HCT116 (cell line): ENCODE results near the gene ETV7. TPM values are rescaled to one million over a fixed set of nuclear protein-coding genes. Genes with fewer than 3 reads are reported as not detected.

Experiments
- ATAC-seq: fragments of 200-7000 bp; cut with Tn5 transposase; 2 replicates; pipeline ENCODE4 v1.9.1; 2020; ENCODE audit warnings: mild to moderate bottlenecking, moderate library complexity
- BruUV-seq: library from RNA; stranded (reverse); fragments of 400-500 nt; replicated peaks from 2 replicates; lab custom pipeline; 2021; lab: Mats Ljungman, UMichigan
- CTCF ChIA-PET: fragments of 300-600 bp; sonication (Branson Sonifier 250); formaldehyde crosslinking; loops from one replicate; lab custom pipeline; 2021; ENCODE audit warnings: antibody characterized with exemption; lab: Charles Lee
- POLR2A ChIA-PET: fragments of 300-600, 350-600 bp; sonication (Branson Sonifier 250); formaldehyde crosslinking; loops from one replicate; lab custom pipeline; 2021; ENCODE audit warnings: antibody characterized with exemption; lab: Charles Lee
- RAD21 ChIA-PET, 2 experiments: fragments of 300-600 bp; sonication (Branson Sonifier 250); formaldehyde crosslinking; loops; one replicate each; lab custom pipeline; 2023; ENCODE audit warnings: low total read pairs in 2 of 2; ENCODE audit not compliant: uncharacterized antibody in 2 of 2, unreplicated experiment in 2 of 2, low non-redundant PET in 1 of 2; lab: Charles Lee
- DNase-seq: peaks from one replicate; pipeline ENCODE4 v3.0.0-alpha.2; 2010; ENCODE audit warnings: low read depth, low spot score
- H2AFZ ChIP-seq: fragments of 200-600 bp; shearing (Covaris generic), sonication (generic); 2 replicates; pipeline ENCODE4 v1.6.1; 2017; ENCODE audit warnings: low read depth, mixed run types, mixed read lengths, antibody characterized with exemption, low read length; ENCODE audit not compliant: poor library complexity, severe bottlenecking
- H3K27ac ChIP-seq: 2 replicates; pipeline ENCODE4 v1.5.1; 2012; ENCODE audit warnings: low read depth, low read length
- H3K27me3 ChIP-seq: fragments of 200-600 bp; sonication (generic); 2 replicates; pipeline ENCODE4 v1.6.1; 2016; ENCODE audit warnings: mixed run types, low read length, mixed read lengths; ENCODE audit not compliant: insufficient read depth
- H3K36me3 ChIP-seq, 2 experiments: fragments of 200-500 bp in 1 of 2; fragments of 200-600 bp in 1 of 2; sonication (Bioruptor generic) in 1 of 2; sonication (generic) in 1 of 2; 2 replicates each; pipeline versions ENCODE4 v1.5.1 to v1.6.1; 2014 to 2016; ENCODE audit warnings: low read length in 2 of 2, inconsistent platforms in 1 of 2, mixed read lengths in 1 of 2, mixed run types in 1 of 2; ENCODE audit not compliant: insufficient read depth in 2 of 2, control insufficient read depth in 1 of 2
- H3K4me1 ChIP-seq, 2 experiments: fragments of 200-600 bp in 1 of 2; sonication (generic) in 1 of 2; 2 replicates each; pipeline versions ENCODE4 v1.5.1 to v1.6.1; 2012 to 2017; ENCODE audit warnings: low read length in 2 of 2, inconsistent platforms in 1 of 2, mild to moderate bottlenecking in 1 of 2, mixed read lengths in 1 of 2, mixed run types in 1 of 2, moderate library complexity in 1 of 2; ENCODE audit not compliant: insufficient read depth in 2 of 2, control insufficient read depth in 1 of 2
- H3K4me2 ChIP-seq: fragments of 200-600 bp; sonication (generic); 2 replicates; pipeline ENCODE4 v1.6.1; 2017; ENCODE audit warnings: mixed run types, low read length, mixed read lengths
- H3K4me3 ChIP-seq, 2 experiments: fragments of 200-600 bp in 1 of 2; sonication (generic) in 1 of 2; replicated peaks in 1 of 2; 2 replicates each; pipeline ENCODE4 v1.5.1; 2011 to 2016; ENCODE audit warnings: low read length in 2 of 2, control low read depth in 1 of 2, low read depth in 1 of 2, mild to moderate bottlenecking in 1 of 2, mixed read lengths in 1 of 2, mixed run types in 1 of 2
- H3K79me2 ChIP-seq: fragments of 200-600 bp; sonication (generic); 2 replicates; pipeline ENCODE4 v1.6.1; 2017; ENCODE audit warnings: mild to moderate bottlenecking, mixed run types, low read length, moderate library complexity, mixed read lengths; ENCODE audit not compliant: insufficient read depth
- H3K9ac ChIP-seq: fragments of 200-600 bp; sonication (generic); 2 replicates; pipeline ENCODE4 v1.6.1; 2016; ENCODE audit warnings: low read length, mixed read lengths
- H3K9me2 ChIP-seq: fragments of 200-600 bp; sonication (generic), shearing (Covaris generic); 2 replicates; pipeline ENCODE4 v1.6.1; 2017; ENCODE audit warnings: mixed run types, mild to moderate bottlenecking, moderate library complexity; ENCODE audit not compliant: insufficient read depth
- H3K9me3 ChIP-seq, 2 experiments: fragments of 200-500 bp in 1 of 2; fragments of 200-600 bp in 1 of 2; sonication (Bioruptor generic) in 1 of 2; sonication (generic) in 1 of 2; 2 replicates each; pipeline ENCODE4 v1.6.1; 2014 to 2017; ENCODE audit warnings: low read length in 2 of 2, mixed read lengths in 2 of 2, inconsistent platforms in 1 of 2, low read depth in 1 of 2, mild to moderate bottlenecking in 1 of 2, mixed run types in 1 of 2, moderate library complexity in 1 of 2; ENCODE audit not compliant: control insufficient read depth in 1 of 2, insufficient read depth in 1 of 2
- H4K20me1 ChIP-seq: fragments of 200-600 bp; sonication (generic), shearing (Covaris generic); 2 replicates; pipeline ENCODE4 v1.6.1; 2017; ENCODE audit warnings: mixed run types, mild to moderate bottlenecking, moderate library complexity; ENCODE audit not compliant: insufficient read depth
- CEBPB ChIP-seq: IDR thresholded peaks from 2 replicates; pipeline ENCODE4 v1.6.1; 2012; ENCODE audit warnings: low read depth
- EGR1 ChIP-seq: IDR thresholded peaks from 2 replicates; pipeline ENCODE4 v1.6.1; 2012; ENCODE audit warnings: low read depth
- ELF1 ChIP-seq: IDR thresholded peaks from 2 replicates; pipeline ENCODE4 v1.6.1; 2012; ENCODE audit warnings: low read depth, borderline replicate concordance
- EZH2 ChIP-seq: fragments of 200-600 bp; sonication (generic); IDR thresholded peaks from 2 replicates; pipeline ENCODE4 v1.6.1; 2017; ENCODE audit warnings: antibody characterized with exemption, mixed run types
- JUND ChIP-seq: IDR thresholded peaks from 2 replicates; pipeline ENCODE4 v1.6.1; 2012
- MAX ChIP-seq: IDR thresholded peaks from 2 replicates; pipeline ENCODE4 v1.6.1; 2012
- POLR2A ChIP-seq: IDR thresholded peaks from 2 replicates; pipeline ENCODE4 v1.7.0; 2011; ENCODE audit warnings: borderline replicate concordance; ENCODE audit not compliant: insufficient read depth, insufficient read length; ENCODE audit errors: extremely low read depth
- POLR2AphosphoS5 ChIP-seq: IDR thresholded peaks from 2 replicates; pipeline ENCODE4 v1.6.1; 2011; ENCODE audit warnings: mild to moderate bottlenecking, low read depth, low read length, moderate library complexity
- RAD21 ChIP-seq: IDR thresholded peaks from 2 replicates; pipeline ENCODE4 v1.6.1; 2012; ENCODE audit warnings: low read depth, mild to moderate bottlenecking
- SIN3A ChIP-seq: IDR thresholded peaks from 2 replicates; pipeline ENCODE4 v1.6.1; 2012; ENCODE audit warnings: low read depth
- SP1 ChIP-seq: IDR thresholded peaks from 2 replicates; pipeline ENCODE4 v1.6.1; 2012; ENCODE audit warnings: low read depth
- SRF ChIP-seq: IDR thresholded peaks from 2 replicates; pipeline ENCODE4 v1.6.1; 2012; ENCODE audit warnings: low read depth
- TCF7L2 ChIP-seq: IDR thresholded peaks from 2 replicates; pipeline ENCODE4 v1.7.0; 2011; ENCODE audit warnings: borderline replicate concordance, inconsistent platforms; ENCODE audit not compliant: insufficient read depth, insufficient read length; ENCODE audit errors: extremely low read depth
- ZBTB33 ChIP-seq: IDR thresholded peaks from 2 replicates; pipeline ENCODE4 v1.6.1; 2011; ENCODE audit warnings: mild to moderate bottlenecking, low read length, moderate library complexity; ENCODE audit not compliant: insufficient replicate concordance; ENCODE audit errors: extremely low read depth
- ZFX ChIP-seq: fragments of 450-650 bp; IDR thresholded peaks from 2 replicates; pipeline ENCODE4 v1.6.1; 2017
- ZNF274 ChIP-seq: fragments of 200-500 bp; sonication (Bioruptor generic); IDR thresholded peaks from 2 replicates; pipeline ENCODE4 v1.6.1; 2014; ENCODE audit warnings: mild to moderate bottlenecking, low read depth, low read length, inconsistent platforms
- intact Hi-C: fragments of 100-400 bp; cut with micrococcal nuclease; formaldehyde crosslinking; loops from 2 replicates; pipeline ENCODE4 v1.10.0; 2022
- total RNA-seq: library from RNA; stranded (reverse); gene quantifications from one replicate; pipeline ENCODE4 v1.2.1, GENCODE V29; 2021; ENCODE audit not compliant: unreplicated experiment
- TF ChIP-seq, protein P1 (sequence below): IDR thresholded peaks from 2 replicates; pipeline ENCODE4 v1.6.1; 2012

Gene ETV7
- total RNA-seq, 1 experiment from 2014 or later, result 1.0 TPM

- Histone ChIP-seq H3K4me1 (no peaks in the 10 kb centered on the region), H3K27ac (no peak overlapping the region), H3K9me2 (no peaks in the 10 kb centered on the region), H3K27me3 (0 out of 2 replicates have a peak, but pooled peaks cover 6% of the 10 kb centered on the region), H3K4me2 (no peak overlapping the region), H3K4me3 (no peak overlapping the region), H4K20me1 (no peaks in the 10 kb centered on the region), H3K9me3 (no peaks in the 10 kb centered on the region), H3K79me2 (no peaks in the 10 kb centered on the region), H2AFZ (no peak overlapping the region), H3K36me3 (no peaks in the 10 kb centered on the region), H3K9ac (no peak overlapping the region)
- no peak for TF ChIP-seq EGR1
- no peak for TF ChIP-seq MAX
- TF ChIP-seq ZNF274, result no peak
- TF ChIP-seq EZH2, result no peak
- TF ChIP-seq SP1, result no peak
- TF ChIP-seq, protein P1, sequence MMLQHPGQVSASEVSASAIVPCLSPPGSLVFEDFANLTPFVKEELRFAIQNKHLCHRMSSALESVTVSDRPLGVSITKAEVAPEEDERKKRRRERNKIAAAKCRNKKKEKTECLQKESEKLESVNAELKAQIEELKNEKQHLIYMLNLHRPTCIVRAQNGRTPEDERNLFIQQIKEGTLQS, result no peak
- TF ChIP-seq ZBTB33, result no peak
- TF ChIP-seq TCF7L2, result no peak
- TF ChIP-seq POLR2AphosphoS5, result no peak
- no peak for TF ChIP-seq CEBPB
- TF ChIP-seq RAD21, result no peak
- no peak for TF ChIP-seq ELF1
- no peak for TF ChIP-seq POLR2A
- TF ChIP-seq SIN3A, result no peak
- no peak for TF ChIP-seq ZFX
- no peak for TF ChIP-seq SRF
- no peak for TF ChIP-seq JUND
- intact Hi-C loops, result no loop called here
- CTCF ChIA-PET, result interaction anchor here (1.0 to 1.1 kb wide), 2 partner anchors 8 to 31 kb away, joined by 4 to 5 read pairs; no protein-coding TSS in a partner anchor
- ATAC-seq (no peak), DNase-seq (no peak)
- POLR2A ChIA-PET, result no interaction called here
- RAD21 ChIA-PET, result no interaction called here
- BruUV-seq, result no TSS peak
Observed at GRCh38 chr6:36333171-36333895, 54.1 kb downstream of the ETV7 start.
